Measurements from ENCODE around the gene PPP1R14B. TPM values are rescaled to one million over a fixed set of nuclear protein-coding genes. Genes with fewer than 3 reads are reported as not detected.

The PPP1R14B gene
- total RNA-seq, 2 donors from 2014 or later: 87.7 to 112 TPM

DNA sequence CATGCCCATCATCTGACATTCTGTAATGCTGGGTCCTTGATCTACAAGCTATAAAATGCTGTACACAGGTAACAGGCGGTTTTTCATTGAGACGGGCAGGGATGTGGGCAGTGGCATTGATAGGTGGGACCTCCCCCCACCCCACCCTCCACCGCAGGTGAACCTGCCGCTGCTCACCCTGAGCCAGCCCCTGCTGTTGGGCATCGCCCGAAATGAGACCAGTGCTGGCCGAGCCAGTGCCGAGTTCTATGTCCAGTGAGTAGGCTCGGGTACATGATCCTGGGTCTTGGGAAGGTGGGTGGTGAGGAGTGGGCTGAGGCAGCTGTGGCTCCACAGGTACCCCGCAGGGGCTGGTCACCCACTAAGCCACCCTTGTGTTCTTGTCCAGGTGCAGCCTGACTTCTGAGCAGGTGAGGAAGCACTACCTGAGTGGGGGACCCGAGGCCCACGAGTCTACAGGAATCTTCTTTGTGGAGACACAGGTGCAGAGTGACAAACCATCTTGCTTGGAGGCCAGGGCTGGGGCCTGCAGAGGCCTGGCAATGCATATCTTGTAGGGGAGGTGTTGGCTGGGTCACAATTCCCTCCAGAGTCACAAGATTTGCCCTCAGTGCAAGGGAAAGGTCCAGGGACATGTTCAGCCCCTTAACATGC is 17.5 kb downstream of the PPP1R14B start:
- H3K36me3 ChIP-seq (replicated peaks in 1 of 2; ENCODE audit: insufficient read depth in 1 of 2, low read depth in 2 of 2): no peaks in the 10 kb centered on the region
- WGBS, 2 donors: 33 to 64% methylated on average over 3 to 8 of the region's 12 CpGs
- H3K4me1 ChIP-seq: peaks cover 77% of the 10 kb centered on the region
- intact Hi-C loops (cut with DNase I): no loop called here
- TF ChIP-seq, protein P1, sequence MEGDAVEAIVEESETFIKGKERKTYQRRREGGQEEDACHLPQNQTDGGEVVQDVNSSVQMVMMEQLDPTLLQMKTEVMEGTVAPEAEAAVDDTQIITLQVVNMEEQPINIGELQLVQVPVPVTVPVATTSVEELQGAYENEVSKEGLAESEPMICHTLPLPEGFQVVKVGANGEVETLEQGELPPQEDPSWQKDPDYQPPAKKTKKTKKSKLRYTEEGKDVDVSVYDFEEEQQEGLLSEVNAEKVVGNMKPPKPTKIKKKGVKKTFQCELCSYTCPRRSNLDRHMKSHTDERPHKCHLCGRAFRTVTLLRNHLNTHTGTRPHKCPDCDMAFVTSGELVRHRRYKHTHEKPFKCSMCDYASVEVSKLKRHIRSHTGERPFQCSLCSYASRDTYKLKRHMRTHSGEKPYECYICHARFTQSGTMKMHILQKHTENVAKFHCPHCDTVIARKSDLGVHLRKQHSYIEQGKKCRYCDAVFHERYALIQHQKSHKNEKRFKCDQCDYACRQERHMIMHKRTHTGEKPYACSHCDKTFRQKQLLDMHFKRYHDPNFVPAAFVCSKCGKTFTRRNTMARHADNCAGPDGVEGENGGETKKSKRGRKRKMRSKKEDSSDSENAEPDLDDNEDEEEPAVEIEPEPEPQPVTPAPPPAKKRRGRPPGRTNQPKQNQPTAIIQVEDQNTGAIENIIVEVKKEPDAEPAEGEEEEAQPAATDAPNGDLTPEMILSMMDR (IDR thresholded peaks at IDR 0.05): no peak
- peak in 1 of 3 donors; percentile 6 for TF ChIP-seq POLR2A (IDR thresholded peaks at IDR 0.05)
- no peak overlapping the region for H3K4me3 ChIP-seq
- ATAC-seq (no peak), DNase-seq (no peak)
- no peaks in the 10 kb centered on the region for H3K9me3 ChIP-seq
- H3K27me3 ChIP-seq: no peaks in the 10 kb centered on the region
- peak overlapping the region in 3 of 4 donors; percentile 85 to 97 (median 93) for H3K27ac ChIP-seq

DNA sequence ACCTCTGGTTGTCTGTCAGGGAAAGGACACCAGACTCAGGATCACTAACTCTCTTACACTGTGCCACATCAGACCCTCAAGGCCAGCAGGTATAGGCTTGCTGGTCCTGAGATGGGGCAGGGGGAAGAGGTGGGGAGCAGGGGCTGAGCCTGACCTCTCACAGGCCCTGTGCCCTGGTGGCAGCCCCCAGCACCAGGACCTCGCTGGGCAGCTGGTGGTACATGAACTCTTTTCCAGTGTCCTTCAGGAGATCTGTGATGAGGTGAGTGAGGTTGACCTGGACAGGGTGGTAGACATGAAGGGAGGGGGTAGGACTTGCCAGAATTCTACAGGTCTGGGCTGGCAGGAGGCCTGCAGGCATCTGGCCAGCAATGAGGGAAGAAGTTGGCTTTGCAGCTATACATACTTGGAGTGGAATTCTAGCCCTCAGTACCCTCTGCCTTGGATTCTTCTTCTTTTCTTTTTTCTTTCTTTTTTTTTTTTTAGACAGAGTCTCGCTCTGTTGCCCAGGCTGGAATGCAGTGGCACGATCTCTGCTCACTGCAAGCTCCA is 19.3 kb downstream of the PPP1R14B start:
- ATAC-seq (no peak), DNase-seq (peak in 3 of 4 donors; percentile 49 to 80 (median 75))
- Histone ChIP-seq H3K4me1 (peaks cover 74% of the 10 kb centered on the region), H3K36me3 (replicated peaks in 1 of 2; ENCODE audit: insufficient read depth in 1 of 2, low read depth in 2 of 2) (no peaks in the 10 kb centered on the region), H3K4me3 (no peak overlapping the region), H3K9me3 (no peaks in the 10 kb centered on the region), H3K27me3 (no peaks in the 10 kb centered on the region), H3K27ac (peak overlapping the region; percentile 86 to 97 (median 92))
- TF ChIP-seq POLR2A (IDR thresholded peaks at IDR 0.05): no peak
- TF ChIP-seq, protein P1 (IDR thresholded peaks at IDR 0.05): no peak
- 37 to 51% methylated on average over 3 of the region's 3 CpGs for WGBS, 2 donors
- intact Hi-C loops (cut with DNase I): no loop called here

DNA sequence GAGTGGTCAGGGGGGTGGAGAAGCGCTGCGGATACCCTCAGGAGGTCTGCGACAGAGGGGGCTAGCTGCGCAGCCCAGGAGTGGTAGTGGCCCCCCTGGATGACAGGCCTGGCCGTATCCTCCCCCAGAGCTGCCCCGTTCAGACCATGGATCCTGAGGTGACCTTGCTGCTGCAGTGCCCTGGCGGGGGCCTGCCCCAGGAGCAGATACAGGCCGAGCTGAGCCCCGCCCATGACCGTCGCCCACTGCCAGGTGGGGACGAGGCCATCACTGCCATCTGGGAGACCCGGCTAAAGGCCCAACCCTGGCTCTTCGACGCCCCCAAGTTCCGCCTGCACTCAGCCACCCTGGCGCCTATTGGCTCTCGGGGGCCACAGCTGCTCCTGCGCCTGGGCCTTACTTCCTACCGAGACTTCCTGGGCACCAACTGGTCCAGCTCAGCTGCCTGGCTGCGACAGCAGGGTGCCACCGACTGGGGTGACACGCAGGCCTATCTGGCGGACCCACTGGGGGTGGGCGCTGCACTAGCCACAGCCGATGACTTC is 20.2 kb downstream of the PPP1R14B start:
- peak overlapping the region; percentile 62 to 72 for H3K4me3 ChIP-seq
- ATAC-seq (peak; percentile 39), DNase-seq (peak; percentile 66 to 83 (median 78))
- WGBS, 2 donors: 0 to 1% methylated on average over 12 to 26 of the region's 26 CpGs
- no peaks in the 10 kb centered on the region for H3K9me3 ChIP-seq
- peak overlapping the region; percentile 86 to 97 (median 92) for H3K27ac ChIP-seq
- intact Hi-C loops (cut with DNase I): no loop called here
- H3K4me1 ChIP-seq: peaks cover 69% of the 10 kb centered on the region
- H3K27me3 ChIP-seq: no peaks in the 10 kb centered on the region
- TF ChIP-seq, protein P1 (IDR thresholded peaks at IDR 0.05): no peak
- TF ChIP-seq POLR2A (IDR thresholded peaks at IDR 0.05): peak in 2 of 3 donors; percentile 48 to 49
- no peaks in the 10 kb centered on the region for H3K36me3 ChIP-seq (replicated peaks in 1 of 2; ENCODE audit: insufficient read depth in 1 of 2, low read depth in 2 of 2)

DNA sequence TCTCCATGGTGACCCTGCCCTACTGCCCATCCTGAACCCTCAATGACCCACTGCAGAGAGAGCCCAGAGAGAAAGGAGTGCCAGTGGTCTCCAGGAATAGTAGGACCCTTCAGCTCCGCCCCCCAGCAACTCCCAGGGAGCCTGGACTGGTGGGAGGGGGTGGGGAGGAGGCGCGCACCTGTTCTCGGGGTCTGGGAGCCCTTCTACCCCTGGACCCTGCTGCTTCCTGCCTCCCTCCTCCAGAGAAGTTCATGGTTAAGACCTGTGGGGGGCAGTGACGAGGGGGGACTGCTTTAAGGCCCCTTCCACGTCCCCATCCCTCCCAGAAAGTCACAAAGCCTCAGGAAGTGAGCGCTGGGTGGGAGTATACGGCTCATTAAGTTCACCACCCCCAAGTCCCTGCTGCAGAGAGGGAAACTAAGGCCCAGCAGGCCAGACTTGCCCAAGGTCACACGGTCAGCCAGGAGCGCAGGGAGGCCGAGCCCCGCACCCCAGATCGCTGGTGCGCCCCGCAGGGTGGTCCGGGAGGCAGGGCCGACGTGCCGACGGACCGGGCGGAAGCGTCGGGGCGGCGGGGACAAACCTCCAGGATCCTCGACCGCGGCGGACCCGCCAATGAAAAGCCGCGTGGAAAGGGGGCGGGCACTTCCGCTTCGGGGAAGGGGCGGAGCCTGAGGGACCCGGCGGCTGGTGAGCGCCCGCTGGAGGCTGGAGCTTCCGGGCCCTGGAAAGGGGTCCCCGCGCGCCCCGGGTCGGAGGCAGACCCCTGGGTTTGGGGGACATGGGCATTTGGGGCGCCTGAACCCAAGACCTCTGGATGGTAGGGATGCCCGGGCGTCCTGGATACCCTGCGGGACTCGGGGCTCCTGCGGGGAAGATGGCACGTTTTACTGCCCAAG is 20.9 kb downstream of the PPP1R14B start, which contains the start of the genes NUDT22 and TRPT1:
NUDT22 (plus strand) TSS at position 667 of the 899 bp plus-strand sequence. CDS start 379 bp downstream, outside the sequence.
TRPT1 (minus strand) TSS at position 579 of the 899 bp plus-strand sequence; CDS start at position 253, 326 bp downstream.
- no peaks in the 10 kb centered on the region for H3K36me3 ChIP-seq (replicated peaks in 1 of 2; ENCODE audit: insufficient read depth in 1 of 2, low read depth in 2 of 2)
- TF ChIP-seq POLR2A (IDR thresholded peaks at IDR 0.05): peak; percentile 66 to 90 (median 86)
- TF ChIP-seq, protein P1 (IDR thresholded peaks at IDR 0.05): peak in 3 of 7 experiments; percentile 8 to 22 (median 22)
- DNase-seq: peak; percentile 92 to 93 (median 93)
- H3K27ac ChIP-seq: peak within 1 kb of the TSS; percentile 86 to 97 (median 92)
- intact Hi-C loops (cut with DNase I): no loop called here
- ATAC-seq: peak; percentile 80
- H3K9me3 ChIP-seq: no peaks in the 10 kb centered on the region
- 1% methylated on average over 48 of the region's 54 CpGs; no CpG with 5 or more reads in 1 of the 2 donors for WGBS, 2 donors
- H3K27me3 ChIP-seq: no peaks in the 10 kb centered on the region
- peaks cover 62% of the 10 kb centered on the region for H3K4me1 ChIP-seq
- peak within 1 kb of the TSS; percentile 62 to 72 for H3K4me3 ChIP-seq
